HepG2 (cell line): ENCODE data around the gene SKIDA1. TPM values are rescaled to one million over a fixed set of nuclear protein-coding genes. Genes with fewer than 3 reads are reported as not detected.
A peak's percentile ranks its signal among the peaks of the same experiment; 100 is the strongest.

Source experiments
- ATAC-seq: fragments of 200-7000 bp; cut with Tn5 transposase; 3 replicates; pipeline ENCODE4 v1.9.1; 2020; ENCODE audit warnings: mild to moderate bottlenecking, moderate library complexity
- BruUV-seq: library from RNA; stranded (reverse); fragments of 400-500 nt; replicated peaks from 2 replicates; lab custom pipeline; 2021; lab: Mats Ljungman, UMichigan
- CTCF ChIA-PET: fragments of 300-600 bp; formaldehyde crosslinking; extraction: SDS; loops from one replicate; lab custom pipeline; 2021; ENCODE audit warnings: low total read pairs, inconsistent platforms, low intra/inter-chr PET ratio; lab: Yijun Ruan, JAX
- POLR2A ChIA-PET: fragments of 350-600 bp; sonication (Branson Sonifier 250); formaldehyde crosslinking; loops from one replicate; lab custom pipeline; 2020; ENCODE audit warnings: antibody characterized with exemption, inconsistent platforms; lab: Yijun Ruan, JAX
- DNase-seq: peaks from one replicate; pipeline ENCODE4 v3.0.0-alpha.2; 2015; ENCODE audit warnings: low spot score
- FAIRE-seq: peaks from 3 replicates; lab custom pipeline; 2011; peaks lifted over from hg19 to GRCh38; lab: Jason Lieb, UNC
- H2AFZ ChIP-seq: one replicate; pipeline ENCODE4 v1.6.1; 2011; ENCODE audit warnings: low read length, inconsistent platforms
- H3K27ac ChIP-seq: fragments of 300-600 bp; 3 replicates; pipeline ENCODE4 v1.8.0; 2011; ENCODE audit warnings: mixed run types, mild to moderate bottlenecking, mixed read lengths, low read length, inconsistent platforms; ENCODE audit not compliant: insufficient read depth; ENCODE audit errors: extremely low read length
- H3K27me3 ChIP-seq, 2 experiments: fragments of 200-600 bp in 1 of 2; 2 replicates in 1 of 2; 3 replicates in 1 of 2; pipeline versions ENCODE4 v1.6.0 to v1.8.0; 2011; ENCODE audit warnings: low read length in 2 of 2, mild to moderate bottlenecking in 2 of 2, moderate library complexity in 2 of 2, inconsistent platforms in 1 of 2; ENCODE audit not compliant: insufficient read depth in 2 of 2, control insufficient read depth in 1 of 2
- H3K36me3 ChIP-seq, 2 experiments: fragments of 200-600 bp in 1 of 2; replicated peaks in 1 of 2; 2 replicates in 1 of 2; 3 replicates in 1 of 2; pipeline versions ENCODE4 v1.5.1 to v1.8.0; 2011; ENCODE audit warnings: low read length in 2 of 2, inconsistent platforms in 1 of 2; ENCODE audit not compliant: insufficient read depth in 2 of 2, control insufficient read depth in 1 of 2
- H3K4me1 ChIP-seq: 2 replicates; pipeline ENCODE4 v1.5.1; 2012; ENCODE audit warnings: low read length, inconsistent platforms; ENCODE audit not compliant: insufficient read depth
- H3K4me2 ChIP-seq: 2 replicates; pipeline ENCODE4 v1.6.0; 2011; ENCODE audit warnings: low read depth, low read length, inconsistent platforms
- H3K4me3 ChIP-seq, 3 experiments: fragments of 200-600 bp in 1 of 3; sonication (generic), shearing (Covaris generic) in 1 of 3; replicated peaks in 1 of 3; 2 replicates each; pipeline ENCODE4 v1.5.1; 2011 to 2016; ENCODE audit warnings: low read length in 3 of 3, inconsistent platforms in 2 of 3, low read depth in 2 of 3, mild to moderate bottlenecking in 2 of 3, control low read depth in 1 of 3, mixed read lengths in 1 of 3; ENCODE audit not compliant: insufficient read depth in 1 of 3
- H3K79me2 ChIP-seq: one replicate; pipeline ENCODE4 v1.6.1; 2011; ENCODE audit warnings: low read length, inconsistent platforms; ENCODE audit not compliant: insufficient read depth
- H3K9ac ChIP-seq: 2 replicates; pipeline ENCODE4 v1.6.0; 2011; ENCODE audit warnings: mild to moderate bottlenecking, low read depth, low read length, inconsistent platforms; ENCODE audit not compliant: insufficient read depth
- H3K9me3 ChIP-seq: 2 replicates; pipeline ENCODE4 v1.5.1; 2012; ENCODE audit warnings: mild to moderate bottlenecking, low read length
- H4K20me1 ChIP-seq: 2 replicates; pipeline ENCODE4 v1.6.0; 2011; ENCODE audit warnings: inconsistent platforms, mild to moderate bottlenecking, low read length, moderate library complexity; ENCODE audit not compliant: insufficient read depth
- DNMT1 ChIP-seq: sonication (generic); formaldehyde crosslinking; IDR thresholded peaks from 2 replicates; pipeline ENCODE4 v1.5.1; 2020; ENCODE audit warnings: mild to moderate bottlenecking, missing genetic modification reagents
- FIP1L1 ChIP-seq: fragments of 200-400 bp; formaldehyde crosslinking; IDR thresholded peaks from 2 replicates; pipeline ENCODE4 v1.6.1; 2018; ENCODE audit warnings: low read depth, mild to moderate bottlenecking, low read length, moderate library complexity, borderline replicate concordance; ENCODE audit not compliant: insufficient read depth
- HBP1 ChIP-seq: IDR thresholded peaks from 2 replicates; pipeline ENCODE4 v1.6.1; 2016; ENCODE audit warnings: low read depth, control low read depth
- MXI1 ChIP-seq: IDR thresholded peaks from 3 replicates; pipeline ENCODE4 v1.6.1; 2012; ENCODE audit warnings: low read depth, low read length, inconsistent platforms, borderline replicate concordance
- ONECUT2 ChIP-seq: sonication (generic); formaldehyde crosslinking; IDR thresholded peaks from 2 replicates; pipeline ENCODE4 v1.4.0; 2020; ENCODE audit warnings: missing genetic modification reagents
- POLR2AphosphoS5 ChIP-seq: IDR thresholded peaks from 2 replicates; pipeline ENCODE4 v1.6.1; 2012; ENCODE audit warnings: low read depth, low read length
- ZFY ChIP-seq: sonication (generic); formaldehyde crosslinking; IDR thresholded peaks from 2 replicates; pipeline ENCODE4 v1.4.0; 2020; ENCODE audit warnings: missing genetic modification reagents
- ZNF589 ChIP-seq: sonication (generic); formaldehyde crosslinking; conservative IDR thresholded peaks from 2 replicates; pipeline ENCODE4 v1.8.0; 2022; ENCODE audit warnings: mild to moderate bottlenecking, moderate library complexity, missing genetic modification reagents
- WGBS: methylation state at CpG from one replicate; pipeline ENCODE4 v1.1.6; 2017; ENCODE audit warnings: low lambda C conversion rate; 5-methylcytosine and 5-hydroxymethylcytosine counted together
- in situ Hi-C: cut with HindIII; loops from 2 replicates; pipeline ENCODE4 v1.10.0; 2017; ENCODE audit warnings: low pct_unique_long_range_greater_than_20kb; ENCODE audit not compliant: extremely low pct_ligation_motif_present
- intact Hi-C: fragments of 100-400 bp; cut with micrococcal nuclease; formaldehyde crosslinking; loops from one replicate; pipeline ENCODE4 v1.10.0; 2022; ENCODE audit not compliant: unreplicated experiment
- polyA plus RNA-seq, 8 experiments: library from polyadenylated mRNA; depleted of rRNA in 3 of 8; stranded (reverse) in 7 of 8; unstranded in 1 of 8; fragments of >200 nt; fragmentation: Illumina TruSeq in 4 of 8; extraction: Trizol in 4 of 8; gene quantifications; 2 replicates each; pipeline versions ENCODE4 v1.2.1 to v1.2.3, GENCODE V29; 2011 to 2016; ENCODE audit warnings: low read depth in 4 of 8, missing spikeins in 1 of 8, mixed read lengths in 1 of 8; ENCODE audit not compliant: insufficient read depth in 1 of 8
- total RNA-seq, 5 experiments: library from RNA; depleted of rRNA; stranded (reverse); fragments of >200 nt; fragmentation: Illumina TruSeq; extraction: Trizol; gene quantifications; 2 replicates each; pipeline ENCODE4 v1.2.3, GENCODE V29; 2016; ENCODE audit warnings: low read depth in 1 of 5

The SKIDA1 gene
- total and polyA plus RNA-seq, 2 of the 13 experiments (the other 11 are each of a cell fraction or from before 2014, with no cell fraction given), result 0.73 to 1.5 TPM

GRCh38 chr10:21500578-21500910, 24.9 kb downstream of the SKIDA1 start:
- Histone ChIP-seq H2AFZ (no peak overlapping the region), H3K79me2 (peaks cover 2% of the 10 kb centered on the region), H3K4me2 (no peak overlapping the region), H3K4me3 (no peak overlapping the region), H3K27ac (no peak overlapping the region), H3K4me1 (peaks cover 74% of the 10 kb centered on the region), H4K20me1 (no peaks in the 10 kb centered on the region), H3K36me3 (no peaks in the 10 kb centered on the region), H3K27me3 (no peaks in the 10 kb centered on the region), H3K9me3 (no peaks in the 10 kb centered on the region), H3K9ac (no peak overlapping the region)
- 90% methylated on average over 14 of the region's 14 CpGs for WGBS
- in situ Hi-C loops (loop anchor here (25.0 kb wide), 1 partner anchor 812 kb away; the partner anchor contains the start of genes BMI1 and COMMD3), intact Hi-C loops (no loop called here)
- CTCF ChIA-PET, result no interaction called here
- no peak for ATAC-seq
- no peak for FAIRE-seq
- no peak for TF ChIP-seq HBP1 (CRISPR knock-in tag)
- no peak for TF ChIP-seq ZNF589 (CRISPR knock-in tag)
- TF ChIP-seq FIP1L1, result no peak
- no peak for TF ChIP-seq DNMT1 (CRISPR knock-in tag)
- TF ChIP-seq POLR2AphosphoS5, result no peak
- no peak for TF ChIP-seq ONECUT2 (CRISPR knock-in tag)
- TF ChIP-seq ZFY (CRISPR knock-in tag), result 0 out of 2 replicates have a peak, but pooled peaks have one; percentile 22
- no peak for TF ChIP-seq MXI1
- DNase-seq, result no peak
- BruUV-seq, result no TSS peak
- POLR2A ChIA-PET, result interaction anchor here (0.9 kb wide), 1 partner anchor 25 kb away, joined by 3 read pairs; the partner anchor contains the start of gene SKIDA1
